Tibial nerve (tissue), 4 donors: ENCODE results near the gene ANO2.

Experiments
- CTCF ChIP-seq, 5 experiments: fragments of 200-600 bp in 3 of 5; fragments of 450-650 bp in 2 of 5; sonication (generic) in 3 of 5; IDR thresholded peaks; one replicate each; pipeline ENCODE4 v1.5.1; 2016 to 2019; ENCODE audit warnings: antibody characterized with exemption in 5 of 5, mild to moderate bottlenecking in 3 of 5, moderate library complexity in 2 of 5
- EP300 ChIP-seq, 2 donors: sonication (generic); formaldehyde crosslinking; IDR thresholded peaks; one replicate each; pipeline ENCODE4 v1.6.1; 2017; ENCODE audit warnings: antibody characterized with exemption in 2 of 2, mild to moderate bottlenecking in 1 of 2
- POLR2A ChIP-seq, 2 donors: fragments of 450-650 bp; IDR thresholded peaks; one replicate each; pipeline ENCODE4 v1.6.1; 2017; ENCODE audit warnings: antibody characterized with exemption in 2 of 2, mild to moderate bottlenecking in 2 of 2, moderate library complexity in 2 of 2

GRCh38 chr12:5889381-5890047 lies 55.5 kb downstream of the ANO2 start:
- TF ChIP-seq EP300 (IDR thresholded peaks at IDR 0.05) (no peak), CTCF (IDR thresholded peaks at IDR 0.05) (no peak), POLR2A (IDR thresholded peaks at IDR 0.05) (no peak)
